Measurements from ENCODE around the gene SFN. TPM values are rescaled to one million over a fixed set of nuclear protein-coding genes. Genes with fewer than 3 reads are reported as not detected.
A peak's percentile ranks its signal among the peaks of the same experiment; 100 is the strongest.

Gene SFN
- total RNA-seq, 2 donors from 2014 or later = 239 to 253 TPM

GRCh38 chr1:26900815-26901511, 38.0 kb downstream of the SFN start:
- intact Hi-C loops (cut with DNase I) = no loop called here
- peaks cover 10% of the 10 kb centered on the region for H3K4me1 ChIP-seq
- no peaks in the 10 kb centered on the region for H3K27me3 ChIP-seq
- H3K27ac ChIP-seq = peak overlapping the region; percentile 82
- peaks cover 5% of the 10 kb centered on the region for H3K36me3 ChIP-seq
- DNase-seq = no peak
- TF ChIP-seq CTCF (IDR thresholded peaks at IDR 0.05) = no peak
- no peaks in the 10 kb centered on the region for H3K9me3 ChIP-seq
- peak overlapping the region; percentile 97 for H3K4me3 ChIP-seq
- H3K9ac ChIP-seq (ENCODE audit: low read depth in 2 of 2, low read length in 2 of 2) = peak overlapping the region in 1 of 2 donors; percentile 94

GRCh38 chr1:26907071-26907917, 44.3 kb downstream of the SFN start:
- TF ChIP-seq CTCF (IDR thresholded peaks at IDR 0.05) = no peak
- Histone ChIP-seq H3K27ac (no peak overlapping the region), H3K36me3 (no peaks in the 10 kb centered on the region), H3K27me3 (no peaks in the 10 kb centered on the region), H3K4me3 (no peak overlapping the region), H3K4me1 (peaks cover 11% of the 10 kb centered on the region), H3K9me3 (no peaks in the 10 kb centered on the region), H3K9ac (ENCODE audit: low read depth in 2 of 2, low read length in 2 of 2) (peak overlapping the region in 1 of 2 donors; percentile 12)
- intact Hi-C loops (cut with DNase I) = no loop called here
- no peak for DNase-seq

GRCh38 chr1:26909951-26910342, 47.0 kb downstream of the SFN start:
- no peak for TF ChIP-seq CTCF (IDR thresholded peaks at IDR 0.05)
- H3K27ac ChIP-seq = no peak overlapping the region
- no peak overlapping the region for H3K4me3 ChIP-seq
- H3K36me3 ChIP-seq = no peaks in the 10 kb centered on the region
- DNase-seq = no peak
- no peaks in the 10 kb centered on the region for H3K9me3 ChIP-seq
- intact Hi-C loops (cut with DNase I) = no loop called here
- H3K9ac ChIP-seq (ENCODE audit: low read depth in 2 of 2, low read length in 2 of 2) = peak overlapping the region in 1 of 2 donors; percentile 13
- H3K4me1 ChIP-seq = peaks cover 11% of the 10 kb centered on the region
- H3K27me3 ChIP-seq = no peaks in the 10 kb centered on the region

- Histone ChIP-seq H3K36me3 (no peaks in the 10 kb centered on the region), H3K27me3 (no peaks in the 10 kb centered on the region), H3K9ac (ENCODE audit: low read depth in 2 of 2, low read length in 2 of 2) (peak overlapping the region in 1 of 2 donors; percentile 13), H3K9me3 (no peaks in the 10 kb centered on the region), H3K27ac (no peak overlapping the region), H3K4me1 (peaks cover 14% of the 10 kb centered on the region), H3K4me3 (no peak overlapping the region)
- no peak for TF ChIP-seq CTCF (IDR thresholded peaks at IDR 0.05)
- intact Hi-C loops (cut with DNase I) = no loop called here
- DNase-seq = peak; percentile 48
Observed at GRCh38 chr1:26910343-26911160, 47.6 kb downstream of the SFN start.

All from colonic mucosa (tissue), 4 donors.